KMS-11 (cell line): ENCODE results near the gene CCHCR1.

Experiments
- H2AFZ ChIP-seq: fragments of 200-600 bp; sonication (generic); 2 replicates; pipeline ENCODE4 v1.6.1; 2016; ENCODE audit warnings: antibody characterized with exemption, mixed run types, low read depth
- H3K27ac ChIP-seq: fragments of 200-600 bp; sonication (generic); 2 replicates; pipeline ENCODE4 v1.6.1; 2016; ENCODE audit warnings: mild to moderate bottlenecking, mixed run types
- H3K27me3 ChIP-seq: fragments of 200-600 bp; sonication (generic); 2 replicates; pipeline ENCODE4 v1.6.1; 2017; ENCODE audit warnings: mild to moderate bottlenecking, low read depth, mixed run types, moderate library complexity; ENCODE audit not compliant: insufficient read depth
- H3K36me3 ChIP-seq: fragments of 200-600 bp; sonication (generic); 2 replicates; pipeline ENCODE4 v1.6.1; 2017; ENCODE audit warnings: mild to moderate bottlenecking, mixed run types; ENCODE audit not compliant: insufficient read depth
- H3K4me1 ChIP-seq: fragments of 200-600 bp; sonication (generic); 2 replicates; pipeline ENCODE4 v1.6.1; 2016; ENCODE audit warnings: mild to moderate bottlenecking, low read depth, mixed run types; ENCODE audit not compliant: poor library complexity, severe bottlenecking
- H3K4me2 ChIP-seq: fragments of 200-600 bp; sonication (generic); 2 replicates; pipeline ENCODE4 v1.7.0; 2016; ENCODE audit warnings: mild to moderate bottlenecking, mixed run types
- H3K4me3 ChIP-seq: fragments of 200-600 bp; sonication (generic); IDR thresholded peaks from 2 replicates; pipeline ENCODE4 v1.6.1; 2017; ENCODE audit warnings: low read depth, low read length, mixed read lengths; ENCODE audit not compliant: insufficient read depth
- H3K79me2 ChIP-seq: fragments of 200-600 bp; sonication (generic); 2 replicates; pipeline ENCODE4 v1.6.1; 2016; ENCODE audit warnings: low read depth, mixed run types; ENCODE audit not compliant: insufficient read depth
- H3K9ac ChIP-seq: fragments of 200-600 bp; sonication (generic); 2 replicates; pipeline ENCODE4 v1.6.1; 2016; ENCODE audit warnings: mild to moderate bottlenecking, mixed run types
- H4K20me1 ChIP-seq: fragments of 200-600 bp; sonication (generic); 2 replicates; pipeline ENCODE4 v1.6.1; 2016; ENCODE audit warnings: mild to moderate bottlenecking, mixed run types; ENCODE audit not compliant: insufficient read depth
- CTCF ChIP-seq: fragments of 200-600 bp; sonication (generic); conservative IDR thresholded peaks from 2 replicates; pipeline ENCODE4 v1.6.1; 2017; ENCODE audit warnings: low read depth, mild to moderate bottlenecking, antibody characterized with exemption, low read length, moderate library complexity, mixed read lengths

CCHCR1 gene

GRCh38 chr6:31135710-31136109, 21.9 kb downstream of the CCHCR1 start:
- H3K4me3 ChIP-seq = no peak overlapping the region
- no peaks in the 10 kb centered on the region for H4K20me1 ChIP-seq
- H3K27ac ChIP-seq = no peak overlapping the region
- H3K79me2 ChIP-seq = no peaks in the 10 kb centered on the region
- H3K36me3 ChIP-seq = no peaks in the 10 kb centered on the region
- H3K4me1 ChIP-seq = peaks cover 5% of the 10 kb centered on the region
- no peak overlapping the region for H3K9ac ChIP-seq
- no peak for TF ChIP-seq CTCF
- H3K4me2 ChIP-seq = no peak overlapping the region
- H2AFZ ChIP-seq = no peak overlapping the region
- H3K27me3 ChIP-seq = no peaks in the 10 kb centered on the region

GRCh38 chr6:31132806-31133205, 24.8 kb downstream of the CCHCR1 start:
- H3K27me3 ChIP-seq = no peaks in the 10 kb centered on the region; the same call in 1 of the 2 replicates
- no peaks in the 10 kb centered on the region for H3K36me3 ChIP-seq
- H3K27ac ChIP-seq = no peak overlapping the region
- H3K4me3 ChIP-seq = no peak overlapping the region
- TF ChIP-seq CTCF = no peak
- H3K79me2 ChIP-seq = no peaks in the 10 kb centered on the region
- H3K4me1 ChIP-seq = peaks cover 4% of the 10 kb centered on the region
- no peak overlapping the region for H3K9ac ChIP-seq
- H3K4me2 ChIP-seq = no peak overlapping the region
- H4K20me1 ChIP-seq = no peaks in the 10 kb centered on the region
- no peak overlapping the region for H2AFZ ChIP-seq

- no peaks in the 10 kb centered on the region for H3K36me3 ChIP-seq
- no peak overlapping the region for H3K4me2 ChIP-seq
- no peak overlapping the region for H3K9ac ChIP-seq
- H4K20me1 ChIP-seq = no peaks in the 10 kb centered on the region
- no peaks in the 10 kb centered on the region; the same call in 1 of the 2 replicates for H3K27me3 ChIP-seq
- H3K27ac ChIP-seq = no peak overlapping the region
- H2AFZ ChIP-seq = no peak overlapping the region
- H3K79me2 ChIP-seq = no peaks in the 10 kb centered on the region
- no peak overlapping the region for H3K4me3 ChIP-seq
- peaks cover 4% of the 10 kb centered on the region for H3K4me1 ChIP-seq
- no peak for TF ChIP-seq CTCF
Observed at GRCh38 chr6:31131595-31131994, 26.0 kb downstream of the CCHCR1 start.

- no peaks in the 10 kb centered on the region for H3K79me2 ChIP-seq
Observed at GRCh38 chr6:31130751-31131150, 26.9 kb downstream of the CCHCR1 start.

More at GRCh38 chr6:31130751-31131150, 26.9 kb downstream of the CCHCR1 start:
- Histone ChIP-seq H3K36me3 (no peaks in the 10 kb centered on the region), H3K4me3 (no peak overlapping the region), H4K20me1 (no peaks in the 10 kb centered on the region), H3K4me2 (no peak overlapping the region), H3K27me3 (no peaks in the 10 kb centered on the region; the same call in 1 of the 2 replicates), H3K27ac (no peak overlapping the region), H3K9ac (no peak overlapping the region), H2AFZ (no peak overlapping the region), H3K4me1 (peaks cover 4% of the 10 kb centered on the region)
- no peak for TF ChIP-seq CTCF
